Suppressor macrophage treated with lipopolysaccharide for 4 hours (primary cell): ENCODE measurements around the gene DCAF15.

ENCODE experiments used
- DNase-seq: peaks from one replicate; pipeline ENCODE4 v3.0.0-alpha.2; 2020

DCAF15 gene

DNA sequence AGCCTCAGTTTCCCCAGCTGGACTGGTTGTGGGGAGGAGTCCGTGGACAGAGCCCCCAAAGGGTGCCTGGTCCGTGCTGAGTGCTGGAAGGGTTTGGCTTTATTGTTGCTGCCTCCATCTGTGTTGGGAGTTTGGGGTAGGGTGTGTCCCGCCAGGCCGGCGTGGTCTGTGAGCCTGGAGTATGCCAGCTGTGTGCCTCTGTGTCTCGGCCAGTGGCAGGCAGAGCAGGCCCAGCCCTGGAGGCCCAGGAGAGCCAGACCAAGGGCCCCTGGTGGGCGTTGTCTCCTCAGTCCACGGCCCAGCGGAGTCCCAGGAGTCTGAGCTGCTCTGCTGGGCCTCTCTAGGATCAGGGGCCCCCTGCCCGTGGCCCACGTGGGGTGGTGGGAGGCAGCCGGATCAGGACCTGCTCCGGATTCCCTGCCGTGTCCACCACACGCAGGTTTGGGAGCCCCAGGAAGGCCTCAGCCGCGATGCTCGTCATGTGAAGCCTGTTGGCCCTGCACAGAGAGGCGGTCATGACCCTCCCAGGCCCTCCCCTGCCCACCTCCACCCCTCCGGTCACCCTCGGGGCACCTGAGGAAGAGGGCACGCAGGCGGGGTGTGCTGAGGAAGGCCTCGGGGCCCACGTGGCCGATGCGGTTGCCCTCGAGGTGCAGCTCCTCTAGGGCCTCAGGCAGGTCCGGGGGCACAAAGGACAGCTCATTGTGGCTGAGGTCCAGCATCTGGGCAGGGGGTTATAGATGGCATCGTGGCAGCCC lies 20.7 kb upstream of the DCAF15 start:
- no peak for DNase-seq

DNA sequence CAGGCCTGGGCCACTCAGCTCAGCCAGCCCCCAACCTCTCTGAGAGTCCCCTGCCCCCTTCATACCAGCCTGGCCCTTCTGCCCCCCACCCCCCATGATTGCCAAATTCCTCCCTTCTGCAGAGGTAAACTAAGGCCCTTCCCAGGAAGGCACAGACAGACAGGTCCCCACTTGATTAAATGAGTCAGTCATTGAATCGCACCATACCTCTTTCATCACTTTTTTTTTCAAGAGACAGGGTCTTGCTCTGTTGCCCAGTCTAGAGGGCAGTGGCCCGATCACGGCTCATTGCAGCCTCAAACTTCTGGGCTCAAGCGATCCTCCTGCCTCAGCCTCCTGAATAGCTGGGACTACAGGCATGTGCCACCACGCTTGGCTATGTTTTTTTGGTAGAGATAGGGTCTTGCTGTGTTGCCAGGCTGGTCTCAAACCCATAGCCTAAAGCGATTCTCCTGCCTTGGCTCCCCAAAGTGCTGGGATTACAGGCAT lies 20.1 kb upstream of the DCAF15 start:
- DNase-seq, result no peak

DNA sequence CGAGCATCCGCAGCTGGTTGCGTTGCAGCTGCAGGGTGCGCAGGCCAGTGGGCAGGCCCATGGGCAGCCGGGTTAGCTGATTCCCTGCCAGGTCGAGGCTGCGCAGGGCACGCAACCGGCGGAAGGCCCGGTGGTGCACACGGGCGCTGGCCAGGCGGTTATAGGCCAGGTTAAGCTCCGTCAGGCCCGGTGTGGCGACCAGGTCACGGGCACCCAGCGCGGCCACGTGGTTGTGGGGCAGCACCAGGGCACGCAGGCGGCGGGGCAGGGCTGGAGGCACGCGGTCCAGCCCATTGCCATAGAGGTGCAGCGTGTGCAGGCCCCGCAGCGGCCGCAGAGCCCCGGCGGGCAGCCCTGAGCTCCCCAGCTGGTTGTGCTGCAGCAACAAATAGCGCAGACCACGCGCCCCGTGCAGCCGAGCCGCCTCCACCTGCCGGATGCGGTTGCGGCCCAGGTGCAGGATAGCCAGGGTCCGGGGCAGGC lies 19.4 kb upstream of the DCAF15 start:
- DNase-seq, result no peak

DNA sequence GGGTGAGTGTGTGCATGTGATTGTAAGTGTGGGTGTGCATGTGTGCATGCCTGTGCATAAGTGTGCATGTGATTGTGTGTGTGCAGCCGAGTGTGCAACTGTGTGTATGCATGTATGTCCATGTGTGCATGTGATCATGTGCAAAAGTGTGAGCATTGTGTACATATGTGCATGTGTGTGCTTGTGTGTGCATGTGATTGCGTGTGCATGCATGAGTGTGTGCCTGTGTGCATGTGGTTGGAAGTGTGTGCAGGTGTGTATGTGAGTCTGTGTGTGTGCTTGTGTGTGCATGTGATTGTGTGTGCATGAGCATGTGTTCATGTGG lies 17.6 kb upstream of the DCAF15 start:
- no peak for DNase-seq

DNA sequence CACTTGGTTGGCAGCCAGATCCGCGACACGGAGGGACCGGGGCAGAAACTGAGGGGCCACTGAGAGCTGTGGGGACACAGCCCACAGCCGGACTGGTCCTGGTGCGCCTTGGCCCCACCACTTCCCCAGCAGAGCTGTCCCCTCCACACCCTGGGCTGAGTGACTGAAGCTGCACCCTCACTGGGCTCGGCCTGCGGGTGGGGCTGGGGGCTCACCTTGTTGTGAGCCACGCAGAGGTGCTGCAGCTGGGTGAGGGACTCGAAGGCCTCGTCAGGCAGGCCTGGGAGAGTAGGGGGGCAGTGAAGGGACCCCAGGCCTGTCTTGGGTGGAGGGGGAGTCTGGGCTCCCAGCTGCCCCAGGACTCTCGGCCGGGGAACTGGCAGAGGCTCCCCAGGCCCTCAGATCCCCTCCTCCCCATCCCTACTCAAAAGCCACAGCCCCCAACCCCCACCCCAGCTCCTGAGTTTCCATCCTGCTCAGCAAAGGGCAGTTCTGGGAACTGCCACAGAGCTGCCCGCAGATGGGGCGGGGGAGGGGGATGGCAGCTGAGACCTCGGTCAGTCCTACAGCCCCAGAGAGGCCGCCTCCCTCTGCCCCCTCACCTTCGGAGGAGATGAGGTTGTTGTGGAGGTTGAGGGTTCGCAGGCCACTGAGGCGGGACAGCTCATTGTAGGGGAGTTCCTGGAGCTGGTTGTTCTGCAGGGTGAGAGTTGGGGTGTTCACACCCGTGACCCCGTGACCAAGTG lies 16.4 kb upstream of the DCAF15 start:
- DNase-seq, result no peak

DNA sequence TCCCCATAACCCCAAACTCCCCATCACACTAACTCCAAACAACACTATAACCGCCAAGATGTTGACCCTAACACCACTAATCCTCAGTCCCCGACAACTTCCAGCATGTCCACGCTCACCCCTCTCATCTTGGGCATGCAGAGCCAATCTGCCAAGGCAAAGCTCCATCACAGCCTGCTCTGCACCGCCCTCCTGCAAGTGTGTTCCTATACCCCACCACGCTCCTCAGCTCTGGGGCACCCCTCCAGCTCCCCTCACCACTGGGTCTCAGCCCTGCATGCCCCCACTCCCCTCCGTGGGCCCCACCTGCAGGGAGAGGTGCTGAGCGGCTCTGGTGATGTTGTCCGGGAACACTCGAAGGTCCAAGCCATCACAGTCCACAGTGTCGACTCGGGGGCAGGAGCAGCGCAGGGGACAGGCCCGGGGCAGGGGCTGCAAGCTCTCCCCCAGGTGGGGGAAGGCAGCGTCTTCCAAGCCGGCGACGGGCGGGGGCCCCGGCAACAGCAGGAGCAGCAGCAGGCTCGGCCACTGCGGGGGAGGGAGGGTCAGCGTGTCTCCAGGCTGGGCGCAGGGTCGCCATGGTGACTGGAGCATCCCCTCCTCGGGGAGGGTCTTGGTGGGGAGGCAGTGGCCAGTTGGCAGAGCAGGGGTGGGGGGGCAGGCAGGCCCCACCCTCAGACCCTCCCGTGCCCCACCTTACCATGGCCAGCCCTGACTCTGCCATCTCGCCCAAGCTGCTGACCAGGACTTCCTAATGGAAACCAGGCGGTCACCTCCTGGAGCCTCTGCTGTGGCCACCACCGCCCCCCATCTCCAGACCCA lies 14.6 kb upstream of the DCAF15 start:
- DNase-seq, result no peak

DNA sequence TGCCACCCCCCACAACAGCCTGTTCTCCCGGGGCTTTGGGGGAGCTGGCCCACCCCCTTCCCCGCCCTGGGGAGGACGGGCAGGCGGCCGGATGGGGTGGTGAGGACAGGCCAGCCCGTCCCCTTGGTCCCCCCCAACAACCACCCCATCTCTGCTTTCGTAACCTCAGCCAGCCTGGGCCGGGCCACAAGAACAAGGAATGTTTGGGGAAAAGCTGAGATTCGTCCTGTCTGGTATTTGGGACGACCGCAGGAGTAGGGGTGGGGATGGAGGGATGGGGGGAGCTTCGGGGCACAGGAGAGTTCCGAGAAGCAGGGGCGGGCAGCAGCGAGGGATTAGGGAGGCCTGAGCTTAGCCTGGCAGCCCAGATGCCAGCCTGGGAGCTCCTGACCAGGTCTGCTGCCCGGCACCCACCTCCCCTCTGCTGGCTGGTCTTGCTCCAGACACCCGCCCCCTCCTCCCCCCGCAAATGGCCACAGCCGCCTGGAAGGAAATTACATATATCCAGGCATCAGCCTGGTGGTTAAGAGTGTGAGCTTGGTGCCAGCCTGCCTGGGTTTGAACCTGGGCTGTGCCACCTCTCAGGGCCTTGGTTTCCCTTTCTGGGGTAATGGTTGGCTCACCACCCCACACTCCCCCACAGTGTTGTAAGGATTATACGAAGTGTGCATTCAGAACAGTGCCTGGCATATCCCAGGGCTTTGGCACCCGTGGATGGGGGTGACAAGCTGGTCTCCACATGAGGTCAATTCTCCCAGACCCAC lies 13.8 kb upstream of the DCAF15 start, which contains the start of gene PODNL1:
PODNL1 (minus strand) TSS at position 117 of the 764 bp plus-strand sequence. CDS start 236 bp downstream, outside the sequence.
- no peak for DNase-seq

DNA sequence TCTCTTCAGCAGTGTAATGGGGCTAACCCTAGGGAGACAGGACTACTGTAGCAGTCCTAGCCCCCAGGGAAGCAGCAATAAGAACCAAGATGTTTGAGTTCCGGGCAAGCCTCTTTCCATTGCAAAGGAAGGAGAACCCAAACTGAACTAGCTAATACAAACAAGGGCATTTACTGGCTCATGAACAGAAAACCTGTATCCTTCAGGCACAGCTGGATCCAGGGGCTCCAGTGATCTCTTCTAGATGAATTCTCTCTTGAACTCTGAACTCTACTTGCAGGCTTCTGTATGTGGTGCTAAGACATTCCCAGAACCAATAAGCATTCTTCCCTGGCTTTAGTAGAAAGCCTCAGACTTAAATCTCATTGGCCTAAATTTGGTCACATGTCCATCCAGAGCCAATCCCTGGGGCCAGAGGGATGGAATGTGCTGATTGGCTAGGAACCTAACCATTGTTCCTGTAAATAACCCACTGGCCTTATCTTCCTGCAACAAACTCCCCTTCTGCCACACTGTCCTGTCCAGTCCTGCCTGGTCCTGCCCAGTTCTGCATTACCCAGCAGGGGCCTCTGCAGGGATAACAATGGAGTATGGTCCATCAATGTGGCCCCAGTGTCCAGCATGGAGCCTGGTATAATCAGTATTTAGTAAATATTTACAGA lies 10.2 kb upstream of the DCAF15 start:
- DNase-seq, result no peak

DNA sequence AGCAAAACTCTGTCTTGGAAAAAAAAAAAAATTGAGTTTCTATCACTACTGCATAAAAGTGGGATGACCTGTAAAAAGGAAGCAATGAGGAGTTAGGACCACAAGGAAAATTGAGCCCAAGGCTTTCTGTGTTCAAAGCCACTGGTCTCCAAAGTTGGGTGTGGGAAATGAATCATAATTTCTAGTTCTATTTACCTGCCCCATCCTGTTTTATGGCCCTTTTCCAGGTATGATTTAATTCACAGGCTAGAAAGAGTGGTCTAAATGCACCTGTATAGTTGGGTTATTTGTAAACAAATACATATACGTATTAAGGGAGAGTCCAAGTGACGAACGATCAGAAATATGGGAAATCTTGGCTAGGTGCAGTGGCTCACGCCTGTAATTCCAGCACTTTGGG lies 5.9 kb upstream of the DCAF15 start:
- no peak for DNase-seq

DNA sequence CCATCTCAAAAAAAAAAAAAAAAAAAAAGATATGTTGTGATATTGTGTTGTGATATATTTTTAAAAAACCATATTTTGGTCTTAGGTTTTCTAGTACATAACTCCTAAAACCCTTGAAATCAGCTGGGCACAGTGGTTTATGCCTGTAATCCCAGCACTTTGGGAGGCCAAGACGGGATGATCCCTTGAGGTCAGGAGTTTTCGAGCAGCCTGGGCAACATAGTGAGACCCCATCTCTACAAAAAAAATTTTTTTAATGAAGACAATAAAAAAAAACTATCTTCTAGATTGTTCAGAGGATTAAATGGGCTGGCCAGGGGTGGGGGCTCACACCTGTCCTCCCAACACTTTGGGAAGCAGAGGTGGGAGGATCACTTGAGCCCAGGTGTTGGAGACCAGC lies 1.3 kb upstream of the DCAF15 start:
- no peak for DNase-seq

DNA sequence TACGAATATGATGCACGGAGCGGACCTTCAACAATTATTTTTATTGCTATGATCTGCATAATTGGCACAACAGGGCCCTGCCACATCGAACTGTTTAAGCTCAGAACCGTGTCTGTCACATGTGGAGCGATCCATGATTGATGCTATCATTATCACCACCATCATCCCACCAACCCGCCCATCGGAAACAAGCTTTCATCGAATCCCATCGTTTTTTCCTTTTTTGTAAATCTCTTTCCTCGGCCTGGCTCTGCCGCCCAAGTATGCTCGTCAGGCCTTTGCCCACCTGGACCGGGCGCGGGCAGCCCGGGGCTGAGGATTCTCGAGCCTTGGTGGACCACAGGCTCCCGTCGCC lies 533 bp upstream of the DCAF15 start:
- DNase-seq, result no peak

DNA sequence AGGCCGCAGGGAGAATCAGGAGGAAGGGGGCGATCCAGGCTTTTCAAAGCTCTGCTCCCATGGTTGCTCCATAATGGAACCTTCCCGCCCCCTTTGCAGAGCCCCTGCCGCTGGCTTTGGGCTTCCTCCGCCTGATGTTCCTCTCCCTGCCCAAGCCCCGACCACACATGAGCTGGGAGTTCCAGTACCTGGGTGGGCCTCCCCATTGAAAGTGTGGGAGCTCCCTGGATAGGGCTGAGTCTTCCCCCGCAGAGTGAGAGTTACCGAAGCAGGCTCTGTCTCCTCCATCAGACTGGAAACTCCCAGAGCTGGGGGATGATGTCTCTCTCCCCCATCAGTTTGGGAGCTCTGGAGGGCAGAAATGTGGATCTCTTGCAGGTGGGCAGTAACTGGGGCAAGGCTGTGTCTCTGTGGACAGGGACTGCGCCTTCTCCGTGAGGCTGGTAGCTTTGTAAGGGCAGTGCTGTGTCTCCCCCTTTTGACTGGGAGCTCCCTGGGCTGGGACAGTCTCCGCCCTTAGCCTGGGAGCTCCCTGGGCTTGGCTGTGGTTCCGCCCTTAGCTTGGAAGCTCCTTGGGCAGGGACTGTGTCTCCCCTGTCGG lies 722 bp downstream of the DCAF15 start:
- peak; percentile 28 for DNase-seq

DNA sequence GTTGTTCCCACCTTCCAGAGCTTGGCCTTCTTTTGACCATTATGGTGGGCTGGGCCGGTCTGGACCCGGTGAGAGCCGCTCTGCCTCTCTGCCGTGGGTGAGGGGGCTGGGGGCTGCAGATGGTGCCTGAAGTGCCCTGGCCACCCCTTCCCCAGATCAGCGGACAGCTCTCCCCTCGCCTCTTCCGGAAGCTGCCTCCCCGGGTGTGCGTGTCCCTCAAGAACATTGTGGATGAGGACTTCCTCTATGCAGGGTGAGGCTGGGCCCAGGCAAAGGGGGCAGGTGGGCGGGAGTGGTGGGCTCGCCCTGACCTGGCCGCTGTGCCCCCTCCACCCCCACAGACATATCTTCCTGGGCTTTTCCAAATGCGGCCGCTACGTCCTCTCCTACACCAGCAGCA lies 1.9 kb downstream of the DCAF15 start:
- no peak for DNase-seq

DNA sequence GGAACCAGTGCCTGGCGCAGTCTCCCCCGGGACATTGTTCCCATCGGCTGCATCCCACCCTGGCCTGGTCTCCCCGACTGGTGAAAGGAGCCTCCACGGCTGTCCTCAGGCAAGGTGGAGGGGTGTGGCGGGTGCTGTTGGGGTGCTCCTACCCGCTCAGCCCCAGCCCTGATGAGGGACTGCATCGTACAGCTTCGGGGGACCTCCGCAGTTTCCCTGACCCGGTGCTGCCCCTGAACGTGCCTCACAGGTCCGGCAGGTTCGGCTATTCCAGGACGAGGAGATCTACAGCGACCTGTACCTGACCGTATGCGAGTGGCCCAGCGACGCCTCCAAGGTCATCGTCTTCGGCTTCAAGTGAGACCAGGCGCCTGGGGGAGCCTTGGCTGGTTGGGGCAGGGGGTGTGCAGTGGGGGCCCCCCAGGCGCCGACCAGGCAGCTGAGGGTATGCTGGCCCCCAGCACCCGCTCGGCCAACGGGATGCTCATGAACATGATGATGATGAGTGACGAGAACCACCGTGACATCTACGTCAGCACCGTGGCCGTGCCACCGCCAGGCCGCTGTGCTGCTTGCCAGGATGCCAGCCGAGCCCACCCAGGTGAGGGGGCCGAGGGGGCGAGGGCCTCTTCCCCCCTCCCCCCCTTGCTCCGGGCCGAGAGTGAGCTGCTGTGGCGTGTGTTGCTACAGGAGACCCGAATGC lies 3.5 kb downstream of the DCAF15 start:
- no peak for DNase-seq

DNA sequence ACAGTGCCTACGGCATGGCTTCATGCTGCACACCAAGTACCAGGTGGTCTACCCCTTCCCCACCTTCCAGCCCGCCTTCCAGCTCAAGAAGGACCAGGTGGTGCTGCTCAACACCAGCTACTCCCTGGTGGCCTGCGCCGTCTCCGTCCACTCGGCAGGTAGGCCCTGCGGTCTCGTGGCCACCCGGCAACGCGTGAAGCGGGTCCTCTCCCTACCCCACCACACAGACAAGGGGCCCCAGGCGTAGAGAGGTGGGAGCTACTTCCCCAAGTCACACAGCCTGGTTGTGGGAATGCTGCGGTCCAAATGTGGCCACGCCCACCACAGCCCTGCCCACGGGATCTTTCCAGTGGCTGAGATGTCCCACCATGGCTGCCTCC lies 4.0 kb downstream of the DCAF15 start:
- no peak for DNase-seq

DNA sequence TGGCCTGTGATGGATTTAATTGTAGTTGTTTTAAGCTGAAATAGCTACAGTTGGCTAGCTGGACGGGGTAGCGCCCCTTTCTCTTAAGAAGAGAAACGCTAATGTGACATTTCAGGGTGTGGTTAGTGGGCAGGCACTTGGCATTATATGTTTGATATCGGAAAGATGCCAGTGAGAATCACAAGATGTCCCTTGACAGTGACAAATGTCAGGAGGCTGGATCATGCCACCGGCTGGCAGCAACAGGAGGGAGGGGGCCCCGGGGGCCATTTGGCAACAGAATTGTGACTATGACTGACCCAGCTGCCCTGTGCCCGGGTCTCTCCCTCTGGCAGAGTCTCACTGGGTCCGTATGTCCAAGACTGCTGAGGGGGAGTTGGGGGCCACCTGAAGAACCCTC lies 4.7 kb downstream of the DCAF15 start:
- DNase-seq, result no peak

DNA sequence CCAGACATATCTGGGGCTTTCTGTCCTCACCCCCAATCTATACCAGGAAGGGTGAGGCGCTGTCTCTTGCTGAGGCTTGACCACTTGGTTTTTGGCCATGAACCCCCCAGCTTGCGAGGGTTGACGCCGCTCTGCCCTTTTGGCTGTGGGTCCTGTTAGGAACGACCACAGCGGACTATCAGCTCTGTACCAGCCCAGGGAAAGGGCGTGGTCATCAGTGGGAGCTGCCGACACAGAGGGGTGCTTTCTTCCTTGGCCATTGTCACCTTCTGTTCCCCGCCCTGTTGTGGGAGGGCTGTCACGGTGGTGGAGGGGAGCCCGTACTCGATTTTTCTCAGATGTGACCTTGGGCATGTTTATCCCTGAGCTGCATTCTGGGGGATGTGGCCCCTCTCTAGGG lies 5.7 kb downstream of the DCAF15 start:
- no peak for DNase-seq

DNA sequence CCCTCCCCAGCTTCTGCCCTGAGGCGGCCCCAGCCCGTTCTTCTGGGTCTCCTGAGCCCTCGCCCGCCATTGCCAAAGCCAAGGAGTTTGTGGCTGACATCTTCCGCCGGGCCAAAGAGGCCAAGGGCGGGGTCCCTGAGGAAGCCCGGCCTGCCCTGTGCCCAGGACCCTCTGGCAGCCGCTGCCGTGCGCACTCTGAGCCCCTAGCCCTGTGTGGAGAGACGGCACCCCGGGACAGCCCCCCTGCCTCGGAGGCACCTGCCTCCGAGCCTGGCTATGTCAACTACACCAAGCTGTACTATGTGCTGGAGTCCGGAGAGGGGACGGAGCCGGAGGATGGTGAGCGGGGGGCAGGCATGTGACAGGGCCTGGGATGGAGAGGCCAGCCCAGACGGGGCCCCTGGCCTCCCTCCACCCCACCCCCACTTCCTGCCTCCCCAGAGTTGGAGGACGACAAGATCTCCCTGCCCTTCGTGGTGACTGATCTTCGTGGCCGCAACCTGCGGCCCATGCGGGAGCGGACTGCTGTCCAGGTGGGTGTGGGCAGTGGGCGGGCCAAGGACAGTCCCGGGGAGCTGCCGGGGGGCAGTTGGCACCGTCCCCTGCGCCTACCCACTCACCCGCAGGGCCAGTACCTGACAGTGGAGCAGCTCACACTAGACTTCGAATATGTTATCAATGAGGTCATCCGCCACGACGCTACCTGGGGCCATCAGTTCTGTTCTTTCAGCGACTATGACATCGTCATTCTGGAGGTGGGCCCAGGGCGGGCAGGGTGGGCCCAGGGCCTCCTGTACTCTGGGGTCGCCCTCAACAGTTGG lies 7.0 kb downstream of the DCAF15 start:
- no peak for DNase-seq

DNA sequence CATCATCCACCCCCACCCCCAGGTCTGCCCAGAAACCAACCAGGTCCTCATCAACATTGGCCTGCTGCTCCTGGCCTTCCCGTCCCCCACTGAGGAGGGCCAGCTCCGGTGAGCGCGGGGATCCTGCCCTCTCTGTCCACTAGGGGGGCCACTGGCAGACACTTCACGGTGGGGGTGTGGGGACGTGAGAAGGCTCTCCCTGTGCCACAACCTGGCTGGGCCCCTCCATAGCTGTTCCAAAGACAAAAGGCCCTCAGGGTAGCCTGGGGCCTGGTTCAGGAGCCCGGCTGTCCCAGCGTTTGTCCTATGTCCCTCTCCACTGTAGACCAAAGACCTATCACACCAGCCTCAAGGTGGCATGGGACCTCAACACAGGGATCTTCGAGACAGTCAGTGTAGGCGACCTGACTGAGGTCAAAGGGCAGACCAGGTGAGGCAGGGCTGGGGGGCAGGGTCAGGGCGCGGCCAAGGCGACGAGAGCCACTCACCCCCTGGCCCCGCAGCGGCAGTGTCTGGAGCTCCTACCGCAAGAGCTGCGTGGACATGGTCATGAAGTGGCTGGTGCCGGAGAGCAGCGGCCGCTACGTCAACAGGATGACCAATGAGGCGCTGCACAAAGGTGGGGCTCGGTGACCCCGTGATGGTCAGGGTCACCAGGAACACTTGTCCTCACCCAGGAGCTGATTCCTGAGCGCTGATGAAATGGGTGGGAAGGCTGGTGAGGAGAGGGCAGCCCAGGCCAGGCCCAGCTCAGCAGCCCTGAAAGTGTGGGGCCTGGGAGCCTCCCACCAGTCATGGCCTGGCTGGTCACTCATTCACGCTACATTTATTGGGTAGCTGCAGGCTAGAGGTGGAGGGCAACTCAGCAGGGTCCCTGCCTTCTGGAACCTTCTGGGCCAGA lies 7.9 kb downstream of the DCAF15 start:
- no peak for DNase-seq
